SK-N-SH treated with all-trans-retinoic acid at 6 μM for 48 hours (cell line): ENCODE measurements around the gene FLOT1.
A peak's percentile ranks its signal among the peaks of the same experiment; 100 is the strongest.

Source experiments
- CSRNP3 ChIP-seq: fragments of 250-450 bp; sonication (Bioruptor Pico); IDR thresholded peaks from 2 replicates; pipeline ENCODE4 v1.5.1; 2021; ENCODE audit warnings: mild to moderate bottlenecking, moderate library complexity
- GLIS3 ChIP-seq: fragments of 250-450 bp; sonication (Bioruptor Pico); IDR thresholded peaks from 2 replicates; pipeline ENCODE4 v1.5.0; 2020; ENCODE audit warnings: mild to moderate bottlenecking, moderate library complexity
- OSR1 ChIP-seq: fragments of 250-450 bp; sonication (Bioruptor Pico); IDR thresholded peaks from 2 replicates; pipeline ENCODE4 v1.8.0; 2022; ENCODE audit warnings: moderate library complexity, mild to moderate bottlenecking, inconsistent platforms
- PATZ1 ChIP-seq: fragments of 250-450 bp; sonication (Bioruptor Pico); IDR thresholded peaks from 2 replicates; pipeline ENCODE4 v1.8.0; 2020; ENCODE audit warnings: mild to moderate bottlenecking, moderate library complexity, borderline replicate concordance
- RARB ChIP-seq: fragments of 250-450 bp; sonication (Bioruptor Pico); IDR thresholded peaks from 2 replicates; pipeline ENCODE4 v1.8.0; 2021; ENCODE audit warnings: mild to moderate bottlenecking, moderate library complexity
- ZC3H10 ChIP-seq: fragments of 250-450 bp; sonication (Bioruptor Pico); IDR thresholded peaks from 2 replicates; pipeline ENCODE4 v1.5.1; 2021; ENCODE audit warnings: mild to moderate bottlenecking, moderate library complexity
- ZFP30 ChIP-seq: fragments of 450-650 bp; formaldehyde crosslinking; IDR thresholded peaks from 2 replicates; pipeline ENCODE4 v1.5.0; 2022; ENCODE audit warnings: mild to moderate bottlenecking, moderate library complexity
- ZNF565 ChIP-seq: fragments of 450-650 bp; formaldehyde crosslinking; conservative IDR thresholded peaks from 2 replicates; pipeline ENCODE4 v1.5.0; 2020; ENCODE audit warnings: low read depth, mild to moderate bottlenecking, moderate library complexity
- ZNF70 ChIP-seq: fragments of 450-650 bp; formaldehyde crosslinking; IDR thresholded peaks from 2 replicates; pipeline ENCODE4 v1.5.0; 2020; ENCODE audit warnings: mild to moderate bottlenecking, moderate library complexity
- TF ChIP-seq, protein P1 (sequence below): fragments of 250-450 bp; sonication (Bioruptor Pico); IDR thresholded peaks from 2 replicates; pipeline ENCODE4 v1.5.1; 2020; ENCODE audit warnings: low read depth, mild to moderate bottlenecking, moderate library complexity
- TF ChIP-seq, protein P2 (sequence below): fragments of 250-450 bp; sonication (Bioruptor Pico); IDR thresholded peaks from 2 replicates; pipeline ENCODE4 v1.8.0; 2021; ENCODE audit warnings: low read depth, mild to moderate bottlenecking, moderate library complexity, borderline replicate concordance

DNA sequence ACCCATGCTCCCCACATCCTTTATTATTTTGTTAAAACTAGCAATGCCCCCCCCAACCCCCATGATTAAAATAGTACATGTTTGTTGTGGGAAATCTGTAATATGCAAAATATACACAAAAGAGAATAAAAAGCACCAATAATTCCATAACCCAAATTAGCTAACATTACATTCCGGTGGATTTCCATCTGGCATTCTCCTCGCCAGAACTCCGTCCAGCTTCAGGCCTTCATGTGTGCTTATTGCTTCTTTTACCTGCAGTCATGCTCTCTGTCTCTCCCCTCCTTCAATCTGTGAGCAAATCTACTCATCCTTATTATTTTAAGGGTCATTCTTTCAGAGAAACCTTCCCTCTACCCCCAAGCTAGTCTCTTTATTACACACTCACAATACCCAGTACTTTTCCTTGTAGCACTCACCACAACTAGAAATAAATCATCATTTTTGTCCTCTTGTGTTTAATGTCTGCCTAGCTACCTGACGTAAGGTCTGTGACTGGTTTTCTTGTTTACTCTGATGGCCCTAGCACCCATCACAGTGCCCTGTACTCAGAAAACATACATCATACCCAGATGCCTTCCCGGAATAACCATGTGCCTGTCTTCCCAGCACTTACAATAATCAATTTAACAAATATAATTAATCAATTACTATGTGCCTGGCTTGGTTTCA lies 27.5 kb upstream of the FLOT1 start:
- TF ChIP-seq ZFP30 (CRISPR knock-in tag): no peak
- no peak for TF ChIP-seq ZNF70 (CRISPR knock-in tag)
- TF ChIP-seq, protein P1, sequence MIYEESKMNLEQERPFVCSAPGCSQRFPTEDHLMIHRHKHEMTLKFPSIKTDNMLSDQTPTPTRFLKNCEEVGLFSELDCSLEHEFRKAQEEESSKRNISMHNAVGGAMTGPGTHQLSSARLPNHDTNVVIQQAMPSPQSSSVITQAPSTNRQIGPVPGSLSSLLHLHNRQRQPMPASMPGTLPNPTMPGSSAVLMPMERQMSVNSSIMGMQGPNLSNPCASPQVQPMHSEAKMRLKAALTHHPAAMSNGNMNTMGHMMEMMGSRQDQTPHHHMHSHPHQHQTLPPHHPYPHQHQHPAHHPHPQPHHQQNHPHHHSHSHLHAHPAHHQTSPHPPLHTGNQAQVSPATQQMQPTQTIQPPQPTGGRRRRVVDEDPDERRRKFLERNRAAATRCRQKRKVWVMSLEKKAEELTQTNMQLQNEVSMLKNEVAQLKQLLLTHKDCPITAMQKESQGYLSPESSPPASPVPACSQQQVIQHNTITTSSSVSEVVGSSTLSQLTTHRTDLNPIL: peak; percentile 45; the same call in 1 of the 2 replicates
- TF ChIP-seq PATZ1: no peak
- no peak for TF ChIP-seq CSRNP3
- TF ChIP-seq RARB (CRISPR knock-in tag): no peak
- TF ChIP-seq ZNF565 (CRISPR knock-in tag): no peak
- TF ChIP-seq, protein P2, sequence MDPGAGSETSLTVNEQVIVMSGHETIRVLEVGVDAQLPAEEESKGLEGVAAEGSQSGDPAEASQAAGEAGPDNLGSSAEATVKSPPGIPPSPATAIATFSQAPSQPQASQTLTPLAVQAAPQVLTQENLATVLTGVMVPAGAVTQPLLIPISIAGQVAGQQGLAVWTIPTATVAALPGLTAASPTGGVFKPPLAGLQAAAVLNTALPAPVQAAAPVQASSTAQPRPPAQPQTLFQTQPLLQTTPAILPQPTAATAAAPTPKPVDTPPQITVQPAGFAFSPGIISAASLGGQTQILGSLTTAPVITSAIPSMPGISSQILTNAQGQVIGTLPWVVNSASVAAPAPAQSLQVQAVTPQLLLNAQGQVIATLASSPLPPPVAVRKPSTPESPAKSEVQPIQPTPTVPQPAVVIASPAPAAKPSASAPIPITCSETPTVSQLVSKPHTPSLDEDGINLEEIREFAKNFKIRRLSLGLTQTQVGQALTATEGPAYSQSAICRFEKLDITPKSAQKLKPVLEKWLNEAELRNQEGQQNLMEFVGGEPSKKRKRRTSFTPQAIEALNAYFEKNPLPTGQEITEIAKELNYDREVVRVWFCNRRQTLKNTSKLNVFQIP (CRISPR knock-in tag): no peak
- no peak for TF ChIP-seq GLIS3
- no peak for TF ChIP-seq OSR1
- peak; percentile 75 for TF ChIP-seq ZC3H10 (CRISPR knock-in tag)
